HepG2 (cell line): Measurements from ENCODE around the gene P2RY2. TPM values are rescaled to one million over a fixed set of nuclear protein-coding genes. Genes with fewer than 3 reads are reported as not detected.

Experiments
- AKAP8 ChIP-seq: sonication (generic); formaldehyde crosslinking; IDR thresholded peaks from 2 replicates; pipeline ENCODE4 v1.5.1; 2020; ENCODE audit warnings: mild to moderate bottlenecking, missing genetic modification reagents
- HDAC2 ChIP-seq: sonication (generic); formaldehyde crosslinking; IDR thresholded peaks from 2 replicates; pipeline ENCODE4 v1.4.0; 2020; ENCODE audit warnings: missing genetic modification reagents
- HIVEP1 ChIP-seq: sonication (generic); formaldehyde crosslinking; IDR thresholded peaks from 2 replicates; pipeline ENCODE4 v1.4.0; 2020; ENCODE audit warnings: mild to moderate bottlenecking, missing genetic modification reagents
- HNRNPH1 ChIP-seq: fragments of 200-400 bp; formaldehyde crosslinking; optimal IDR thresholded peaks from 2 replicates; pipeline ENCODE3; 2017; ENCODE audit warnings: mild to moderate bottlenecking, low read depth, low read length
- IRF2 ChIP-seq: IDR thresholded peaks from 2 replicates; pipeline ENCODE4 v1.6.1; 2018; ENCODE audit warnings: missing genetic modification reagents, missing compliant biosample characterization
- KDM1A ChIP-seq: IDR thresholded peaks from 2 replicates; pipeline ENCODE4 v1.6.1; 2016; ENCODE audit warnings: missing compliant biosample characterization
- KDM4B ChIP-seq: sonication (generic); formaldehyde crosslinking; IDR thresholded peaks from 2 replicates; pipeline ENCODE4 v1.4.0; 2020; ENCODE audit warnings: missing genetic modification reagents
- NONO ChIP-seq, 2 experiments: fragments of 450-650 bp in 1 of 2; sonication (generic) in 1 of 2; formaldehyde crosslinking in 1 of 2; IDR thresholded peaks in 1 of 2; conservative IDR thresholded peaks in 1 of 2; 2 replicates each; pipeline versions ENCODE4 v1.6.1 to v1.8.0; 2017 to 2022; ENCODE audit warnings: mild to moderate bottlenecking in 1 of 2, missing genetic modification reagents in 1 of 2, moderate library complexity in 1 of 2
- PHF21A ChIP-seq: sonication (generic); formaldehyde crosslinking; IDR thresholded peaks from 2 replicates; pipeline ENCODE4 v1.5.0; 2020; ENCODE audit warnings: mild to moderate bottlenecking, missing genetic modification reagents
- SOX6 ChIP-seq, 2 experiments: fragments of 450-650 bp in 1 of 2; sonication (generic) in 1 of 2; formaldehyde crosslinking in 1 of 2; IDR thresholded peaks; 2 replicates each; pipeline versions ENCODE4 v1.4.0 to v1.6.1; 2017 to 2020; ENCODE audit warnings: antibody characterized with exemption in 1 of 2, mild to moderate bottlenecking in 1 of 2, missing genetic modification reagents in 1 of 2
- SP140L ChIP-seq: sonication (generic); formaldehyde crosslinking; IDR thresholded peaks from 2 replicates; pipeline ENCODE4 v1.4.0; 2020; ENCODE audit warnings: missing genetic modification reagents, borderline replicate concordance
- SP4 ChIP-seq: sonication (generic); formaldehyde crosslinking; IDR thresholded peaks from 2 replicates; pipeline ENCODE4 v1.8.1; 2023; ENCODE audit warnings: mild to moderate bottlenecking, missing genetic modification reagents
- TAF15 ChIP-seq: fragments of 200-400 bp; formaldehyde crosslinking; IDR thresholded peaks from one replicate; pipeline ENCODE4 v1.6.1; 2018; ENCODE audit warnings: mild to moderate bottlenecking, low read depth, low read length; ENCODE audit not compliant: poor library complexity, severe bottlenecking
- TOPORS ChIP-seq: sonication (generic); formaldehyde crosslinking; IDR thresholded peaks from 2 replicates; pipeline ENCODE4 v1.8.0; 2023; ENCODE audit warnings: mild to moderate bottlenecking, missing genetic modification reagents
- ZKSCAN8 ChIP-seq: IDR thresholded peaks from 2 replicates; pipeline ENCODE4 v1.6.1; 2016; ENCODE audit warnings: borderline replicate concordance, missing genetic modification reagents, missing compliant biosample characterization
- ZNF44 ChIP-seq: sonication (generic); formaldehyde crosslinking; IDR thresholded peaks from 2 replicates; pipeline ENCODE4 v1.5.1; 2020; ENCODE audit warnings: mild to moderate bottlenecking, missing genetic modification reagents
- ZNF503 ChIP-seq: sonication (generic); formaldehyde crosslinking; IDR thresholded peaks from 2 replicates; pipeline ENCODE4 v1.4.0; 2020; ENCODE audit warnings: missing genetic modification reagents
- ZNF510 ChIP-seq: sonication (generic); formaldehyde crosslinking; IDR thresholded peaks from 2 replicates; pipeline ENCODE4 v1.4.0; 2020; ENCODE audit warnings: low read depth, mild to moderate bottlenecking, missing genetic modification reagents
- ZNF598 ChIP-seq: sonication (generic); formaldehyde crosslinking; IDR thresholded peaks from 2 replicates; pipeline ENCODE4 v1.5.1; 2020; ENCODE audit warnings: mild to moderate bottlenecking, missing genetic modification reagents, borderline replicate concordance
- ZNF619 ChIP-seq: sonication (generic); formaldehyde crosslinking; IDR thresholded peaks from 2 replicates; pipeline ENCODE4 v1.4.0; 2020; ENCODE audit warnings: mild to moderate bottlenecking, missing genetic modification reagents
- ZSCAN9 ChIP-seq: IDR thresholded peaks from 2 replicates; pipeline ENCODE4 v1.6.1; 2016; ENCODE audit warnings: borderline replicate concordance
- polyA plus RNA-seq, 8 experiments: library from polyadenylated mRNA; depleted of rRNA in 3 of 8; stranded (reverse) in 7 of 8; unstranded in 1 of 8; fragments of >200 nt; fragmentation: Illumina TruSeq in 4 of 8; extraction: Trizol in 4 of 8; gene quantifications; 2 replicates each; pipeline versions ENCODE4 v1.2.1 to v1.2.3, GENCODE V29; 2011 to 2016; ENCODE audit warnings: low read depth in 4 of 8, missing spikeins in 1 of 8, mixed read lengths in 1 of 8; ENCODE audit not compliant: insufficient read depth in 1 of 8
- total RNA-seq, 5 experiments: library from RNA; depleted of rRNA; stranded (reverse); fragments of >200 nt; fragmentation: Illumina TruSeq; extraction: Trizol; gene quantifications; 2 replicates each; pipeline ENCODE4 v1.2.3, GENCODE V29; 2016; ENCODE audit warnings: low read depth in 1 of 5
- TF ChIP-seq, protein P1 (sequence below): sonication (generic); formaldehyde crosslinking; IDR thresholded peaks from 2 replicates; pipeline ENCODE4 v1.4.0; 2020; ENCODE audit warnings: missing genetic modification reagents
- TF ChIP-seq, protein P2 (sequence below): sonication (generic); formaldehyde crosslinking; IDR thresholded peaks from 2 replicates; pipeline ENCODE4 v1.4.0; 2020; ENCODE audit warnings: mild to moderate bottlenecking, missing genetic modification reagents
- TF ChIP-seq, protein P3 (sequence below): sonication (generic); formaldehyde crosslinking; IDR thresholded peaks from 2 replicates; pipeline ENCODE4 v1.4.0; 2020; ENCODE audit warnings: missing genetic modification reagents

Gene P2RY2
- total and polyA plus RNA-seq, 2 of the 13 experiments (the other 11 are each of a cell fraction or from before 2014, with no cell fraction given), result 0.95 to 3.1 TPM

- TF ChIP-seq ZNF503 (CRISPR knock-in tag), result no peak; the same call in 1 of the 2 replicates
- 0 out of 2 replicates have a peak, but pooled peaks have one; percentile 5 for TF ChIP-seq IRF2 (CRISPR knock-in tag)
- no peak for TF ChIP-seq SP140L (CRISPR knock-in tag)
- peak; percentile 33; the same call in 1 of the 2 replicates for TF ChIP-seq HDAC2 (CRISPR knock-in tag)
- 0 out of 2 replicates have a peak, but pooled peaks have one; percentile 16 for TF ChIP-seq ZSCAN9 (CRISPR knock-in tag)
- TF ChIP-seq NONO (IDR thresholded peaks at IDR 0.05), result no peak
- TF ChIP-seq NONO (CRISPR knock-in tag; conservative IDR thresholded peaks at IDR 0.05), result 0 out of 2 replicates have a peak, but pooled peaks have one; percentile 41
- peak; percentile 32; the same call in 1 of the 2 replicates for TF ChIP-seq TOPORS
- TF ChIP-seq, protein P1, sequence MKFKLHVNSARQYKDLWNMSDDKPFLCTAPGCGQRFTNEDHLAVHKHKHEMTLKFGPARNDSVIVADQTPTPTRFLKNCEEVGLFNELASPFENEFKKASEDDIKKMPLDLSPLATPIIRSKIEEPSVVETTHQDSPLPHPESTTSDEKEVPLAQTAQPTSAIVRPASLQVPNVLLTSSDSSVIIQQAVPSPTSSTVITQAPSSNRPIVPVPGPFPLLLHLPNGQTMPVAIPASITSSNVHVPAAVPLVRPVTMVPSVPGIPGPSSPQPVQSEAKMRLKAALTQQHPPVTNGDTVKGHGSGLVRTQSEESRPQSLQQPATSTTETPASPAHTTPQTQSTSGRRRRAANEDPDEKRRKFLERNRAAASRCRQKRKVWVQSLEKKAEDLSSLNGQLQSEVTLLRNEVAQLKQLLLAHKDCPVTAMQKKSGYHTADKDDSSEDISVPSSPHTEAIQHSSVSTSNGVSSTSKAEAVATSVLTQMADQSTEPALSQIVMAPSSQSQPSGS (CRISPR knock-in tag), result peak; percentile 33; the same call in 1 of the 2 replicates
- no peak for TF ChIP-seq SOX6 (IDR thresholded peaks at IDR 0.05)
- peak; percentile 33; the same call in 1 of the 2 replicates for TF ChIP-seq SOX6 (CRISPR knock-in tag; IDR thresholded peaks at IDR 0.05)
- TF ChIP-seq KDM1A, result no peak
- no peak for TF ChIP-seq AKAP8 (CRISPR knock-in tag)
- no peak for TF ChIP-seq SP4 (CRISPR knock-in tag)
- TF ChIP-seq KDM4B (CRISPR knock-in tag), result 0 out of 2 replicates have a peak, but pooled peaks have one; percentile 18
- 0 out of 2 replicates have a peak, but pooled peaks have one; percentile 52 for TF ChIP-seq ZNF619 (CRISPR knock-in tag)
- 0 out of 2 replicates have a peak, but pooled peaks have one; percentile 5 for TF ChIP-seq ZNF510
- TF ChIP-seq HNRNPH1, result no peak
- no peak for TF ChIP-seq ZNF44 (CRISPR knock-in tag)
- TF ChIP-seq, protein P2, sequence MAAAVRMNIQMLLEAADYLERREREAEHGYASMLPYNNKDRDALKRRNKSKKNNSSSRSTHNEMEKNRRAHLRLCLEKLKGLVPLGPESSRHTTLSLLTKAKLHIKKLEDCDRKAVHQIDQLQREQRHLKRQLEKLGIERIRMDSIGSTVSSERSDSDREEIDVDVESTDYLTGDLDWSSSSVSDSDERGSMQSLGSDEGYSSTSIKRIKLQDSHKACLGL (CRISPR knock-in tag), result 0 out of 2 replicates have a peak, but pooled peaks have one; percentile 43
- no peak; the same call in 1 of the 2 replicates for TF ChIP-seq ZNF598 (CRISPR knock-in tag)
- TF ChIP-seq HIVEP1, result 0 out of 2 replicates have a peak, but pooled peaks have one; percentile 63
- TF ChIP-seq TAF15, result no peak
- TF ChIP-seq ZKSCAN8 (CRISPR knock-in tag), result 0 out of 2 replicates have a peak, but pooled peaks have one; percentile 10
- TF ChIP-seq, protein P3, sequence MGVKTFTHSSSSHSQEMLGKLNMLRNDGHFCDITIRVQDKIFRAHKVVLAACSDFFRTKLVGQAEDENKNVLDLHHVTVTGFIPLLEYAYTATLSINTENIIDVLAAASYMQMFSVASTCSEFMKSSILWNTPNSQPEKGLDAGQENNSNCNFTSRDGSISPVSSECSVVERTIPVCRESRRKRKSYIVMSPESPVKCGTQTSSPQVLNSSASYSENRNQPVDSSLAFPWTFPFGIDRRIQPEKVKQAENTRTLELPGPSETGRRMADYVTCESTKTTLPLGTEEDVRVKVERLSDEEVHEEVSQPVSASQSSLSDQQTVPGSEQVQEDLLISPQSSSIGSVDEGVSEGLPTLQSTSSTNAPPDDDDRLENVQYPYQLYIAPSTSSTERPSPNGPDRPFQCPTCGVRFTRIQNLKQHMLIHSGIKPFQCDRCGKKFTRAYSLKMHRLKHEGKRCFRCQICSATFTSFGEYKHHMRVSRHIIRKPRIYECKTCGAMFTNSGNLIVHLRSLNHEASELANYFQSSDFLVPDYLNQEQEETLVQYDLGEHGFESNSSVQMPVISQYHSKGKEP (CRISPR knock-in tag), result 0 out of 2 replicates have a peak, but pooled peaks have one; percentile 63
- no peak for TF ChIP-seq PHF21A (CRISPR knock-in tag)
Observed at GRCh38 chr11:73176145-73176873, 41.8 kb upstream of the P2RY2 start (continued).
